HFF-Myc (cell line): ENCODE results near the gene EXOSC5.
"Not testable (repeated sequence)": the region's sequence is repeated elsewhere in the genome, so short reads cannot be mapped to it uniquely, and the experiment has no call there.

Experiments used
- DNase-seq: peaks from one replicate; pipeline ENCODE4 v3.0.0-alpha.2; 2011; ENCODE audit warnings: low read depth; ENCODE audit errors: extremely low read depth
- H3K4me3 ChIP-seq: replicated peaks from 2 replicates; pipeline ENCODE4 v1.5.1; 2011; ENCODE audit warnings: low read depth, mild to moderate bottlenecking, control low read depth, low read length
- CTCF ChIP-seq: IDR thresholded peaks from 2 replicates; pipeline ENCODE4 v1.5.1; 2012; ENCODE audit warnings: mild to moderate bottlenecking, low read depth, low read length, control low read depth; ENCODE audit errors: missing control alignments

Gene EXOSC5

DNA sequence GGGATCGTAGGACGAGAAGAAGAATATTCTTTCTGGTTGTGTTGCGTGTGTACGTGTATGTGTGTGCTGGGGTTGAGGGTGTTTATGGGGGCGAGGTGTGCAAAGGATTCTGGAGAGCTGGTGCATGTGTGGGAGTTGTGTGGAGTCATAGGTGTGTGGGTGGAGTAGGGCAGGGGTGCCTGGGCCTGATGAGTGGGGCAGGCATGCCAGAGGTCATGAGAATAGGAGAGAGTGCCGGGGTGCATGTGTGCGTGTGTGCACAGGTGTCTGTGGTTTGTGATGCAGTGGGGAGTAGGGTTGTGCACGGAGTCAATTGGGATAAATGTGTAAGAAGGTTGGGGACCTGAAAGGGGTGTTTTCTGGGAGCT, 20.2 kb downstream of the EXOSC5 start:
- DNase-seq = no peak
- TF ChIP-seq CTCF = no peak
- no peak overlapping the region for H3K4me3 ChIP-seq

DNA sequence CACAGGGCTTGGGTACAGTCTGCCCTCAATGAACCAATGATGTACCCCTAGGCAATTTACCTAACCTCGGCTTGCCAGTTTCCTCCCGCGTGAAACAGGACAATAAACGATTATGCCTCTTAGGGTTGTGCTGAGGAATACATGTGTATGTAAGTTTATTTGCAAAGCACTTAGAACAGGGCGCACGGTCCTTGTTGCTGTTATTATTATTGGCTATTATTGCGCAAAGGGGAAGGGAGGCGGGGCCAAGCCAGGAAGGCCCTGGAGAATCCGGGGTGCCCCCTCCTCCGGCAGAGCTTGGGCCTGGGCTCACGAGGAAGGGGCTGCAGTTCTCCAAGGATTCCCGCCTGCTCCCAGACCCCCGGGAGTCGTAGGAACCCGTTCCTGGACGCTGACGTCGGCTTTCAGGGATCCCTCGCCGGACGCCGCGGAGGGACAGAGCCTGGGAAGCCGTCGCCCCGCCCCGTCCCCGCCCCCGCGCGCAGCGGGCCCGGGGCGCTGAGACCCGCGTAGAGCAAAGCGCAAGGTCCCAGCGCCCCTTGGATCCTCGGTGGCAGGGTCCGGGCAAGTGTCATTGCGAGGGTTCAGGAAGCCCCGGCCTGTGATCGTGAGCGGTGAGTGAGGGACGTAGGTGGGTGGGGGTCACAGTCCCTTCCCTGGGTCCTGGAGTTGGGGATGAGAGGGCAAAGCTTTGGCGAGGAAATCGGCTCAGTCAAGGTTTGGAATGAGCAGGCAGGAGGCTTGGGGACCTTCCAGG, 20.7 kb downstream of the EXOSC5 start, which contains the start of gene TMEM91:
TSS of gene TMEM91 (plus strand) at position 293 of the 757 bp plus-strand sequence. CDS start 1,777 bp downstream, outside the sequence.
- DNase-seq = no peak
- H3K4me3 ChIP-seq = peak within 1 kb of the TSS; percentile 35
- no peak for TF ChIP-seq CTCF

GRCh38 chr19:41373993-41374392, 23.2 kb downstream of the EXOSC5 start:
- TF ChIP-seq CTCF = no peak
- peak; percentile 89 for DNase-seq
- no peak overlapping the region for H3K4me3 ChIP-seq

GRCh38 chr19:41372501-41372900, 24.7 kb downstream of the EXOSC5 start:
- no peak for TF ChIP-seq CTCF
- no peak overlapping the region for H3K4me3 ChIP-seq
- no peak for DNase-seq

DNA sequence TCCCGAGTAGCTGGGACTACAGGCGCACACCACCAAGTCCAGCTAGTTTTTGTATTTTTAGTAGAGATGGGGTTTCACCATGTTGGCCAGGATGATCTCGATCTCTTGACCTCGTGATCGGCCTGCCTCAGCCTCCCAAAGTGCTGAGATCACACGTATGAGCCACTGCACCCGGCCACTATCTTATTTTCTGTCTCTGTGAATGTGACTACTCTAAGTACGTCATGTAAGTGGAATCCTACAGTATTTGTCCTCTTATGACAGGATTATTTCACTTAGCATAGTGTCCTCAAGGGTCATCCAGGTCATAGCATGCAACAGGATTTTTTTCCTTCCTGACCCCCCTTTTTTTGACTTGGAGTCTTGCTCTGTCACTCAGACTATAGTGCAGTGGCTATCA, 25.6 kb downstream of the EXOSC5 start:
- DNase-seq = no peak
- H3K4me3 ChIP-seq = no peak overlapping the region
- TF ChIP-seq CTCF = no peak

DNA sequence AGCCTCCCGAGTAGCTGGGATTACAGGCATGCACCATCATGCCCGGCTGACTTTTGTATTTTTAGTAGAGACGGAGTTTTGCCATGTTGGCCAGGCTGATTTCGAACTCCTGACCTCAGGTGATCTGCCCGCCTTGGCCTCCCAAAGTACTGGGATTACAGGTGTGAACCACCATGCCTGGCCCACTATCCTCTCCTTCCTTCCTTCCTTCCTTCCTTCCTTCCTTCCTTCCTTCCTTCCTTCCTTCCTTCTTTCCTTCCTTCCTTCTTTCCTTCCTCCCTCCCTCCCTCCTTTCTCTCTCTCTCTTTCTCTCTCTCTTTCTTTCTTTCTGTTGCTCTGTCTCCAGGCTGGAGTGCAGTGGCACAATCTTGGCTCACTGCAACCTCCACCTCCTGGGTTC, 26.0 kb downstream of the EXOSC5 start:
- DNase-seq = not testable (repeated sequence)

GRCh38 chr19:41369769-41370168, 27.4 kb downstream of the EXOSC5 start:
- no peak for TF ChIP-seq CTCF
- H3K4me3 ChIP-seq = no peak overlapping the region
- no peak for DNase-seq

More for the DNA sequence above, 26.0 kb downstream of the EXOSC5 start:
- H3K4me3 ChIP-seq = not testable (repeated sequence)
